Measurements from ENCODE around the gene ASB1.

- TF ChIP-seq EZH2 (IDR thresholded peaks at IDR 0.05) (no peak), POLR2AphosphoS5 (IDR thresholded peaks at IDR 0.05; ENCODE audit: borderline replicate concordance, low read depth, low read length) (no peak)
These were observed 13.6 kb downstream of the ASB1 start for GRCh38 chr2:238440331-238440730.
